GM21423 (cell line): ENCODE results near the gene NACAD.

Experiments
- ATAC-seq: cut with Tn5 transposase; IDR thresholded peaks from one replicate; pipeline ENCODE4 v1.9.1; 2021; ENCODE audit warnings: mild to moderate bottlenecking, moderate library complexity; ENCODE audit not compliant: unreplicated experiment

NACAD gene

GRCh38 chr7:45075871-45076796 lies 12.6 kb downstream of the NACAD start:
- no peak for ATAC-seq

- ATAC-seq = no peak
Measured at GRCh38 chr7:45075355-45075644, 13.5 kb downstream of the NACAD start.

- ATAC-seq = no peak
Measured at GRCh38 chr7:45074528-45075354, 14.0 kb downstream of the NACAD start.

GRCh38 chr7:45073786-45074527 lies 14.8 kb downstream of the NACAD start:
- no peak for ATAC-seq

GRCh38 chr7:45073031-45073785 lies 15.6 kb downstream of the NACAD start:
- no peak for ATAC-seq

- no peak for ATAC-seq
Measured at GRCh38 chr7:45072131-45073030, 16.4 kb downstream of the NACAD start.

GRCh38 chr7:45071528-45071927 lies 17.2 kb downstream of the NACAD start:
- no peak for ATAC-seq

GRCh38 chr7:45070254-45070642 lies 18.5 kb downstream of the NACAD start:
- ATAC-seq = no peak

GRCh38 chr7:45069444-45070253 lies 19.1 kb downstream of the NACAD start:
- no peak for ATAC-seq

GRCh38 chr7:45068236-45069023 lies 20.3 kb downstream of the NACAD start:
- ATAC-seq = no peak

GRCh38 chr7:45067582-45067981 lies 21.2 kb downstream of the NACAD start:
- no peak for ATAC-seq

GRCh38 chr7:45066409-45066808 lies 22.4 kb downstream of the NACAD start:
- no peak for ATAC-seq

GRCh38 chr7:45065031-45065995 lies 23.5 kb downstream of the NACAD start:
- no peak for ATAC-seq

- no peak for ATAC-seq
Measured at GRCh38 chr7:45064047-45064725, 24.6 kb downstream of the NACAD start.

- ATAC-seq = no peak
Measured at GRCh38 chr7:45061806-45062425, 26.9 kb downstream of the NACAD start.

- no peak for ATAC-seq
Measured at GRCh38 chr7:45061352-45061751, 27.4 kb downstream of the NACAD start.
